ENCODE measurements around the gene LIMA1.

- TF ChIP-seq CTCF (IDR thresholded peaks at IDR 0.05) (no peak), POLR2A (IDR thresholded peaks at IDR 0.05) (no peak)
Measured at GRCh38 chr12:50249464-50250182, 33.7 kb downstream of the LIMA1 start.
